Breast epithelium (tissue), 3 donors: ENCODE measurements around the gene TFDP3.

Source experiments
- POLR2AphosphoS5 ChIP-seq, 3 donors: sonication (generic); formaldehyde crosslinking; IDR thresholded peaks; one replicate each; pipeline ENCODE4 v1.6.1; 2017; ENCODE audit warnings: antibody characterized with exemption in 3 of 3
- TF ChIP-seq, protein P1 (sequence below), 3 donors: fragments of 450-650 bp; IDR thresholded peaks; one replicate each; pipeline ENCODE4 v1.5.1; 2016 to 2017; ENCODE audit warnings: antibody characterized with exemption in 3 of 3, mild to moderate bottlenecking in 3 of 3, moderate library complexity in 3 of 3

DNA sequence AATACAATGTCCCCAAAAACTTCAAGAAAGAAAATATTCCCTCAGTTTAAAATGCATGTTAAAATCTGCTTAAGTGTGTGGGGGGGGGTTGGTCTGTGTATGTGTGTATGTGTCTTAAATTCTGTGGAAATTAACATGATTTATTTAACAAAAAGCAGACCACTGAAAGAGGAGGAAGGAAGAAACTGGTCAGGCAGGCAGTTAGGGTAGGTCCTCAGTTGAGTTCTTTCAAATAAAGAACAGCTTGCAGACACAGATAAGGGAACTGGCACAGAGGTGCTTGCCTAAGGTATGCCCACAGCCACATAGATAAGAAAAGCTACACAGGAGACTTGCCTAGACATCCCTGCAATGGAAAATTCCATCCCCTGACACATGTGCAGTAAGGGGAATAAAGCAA is 28.8 kb upstream of the TFDP3 start:
- TF ChIP-seq, protein P1, sequence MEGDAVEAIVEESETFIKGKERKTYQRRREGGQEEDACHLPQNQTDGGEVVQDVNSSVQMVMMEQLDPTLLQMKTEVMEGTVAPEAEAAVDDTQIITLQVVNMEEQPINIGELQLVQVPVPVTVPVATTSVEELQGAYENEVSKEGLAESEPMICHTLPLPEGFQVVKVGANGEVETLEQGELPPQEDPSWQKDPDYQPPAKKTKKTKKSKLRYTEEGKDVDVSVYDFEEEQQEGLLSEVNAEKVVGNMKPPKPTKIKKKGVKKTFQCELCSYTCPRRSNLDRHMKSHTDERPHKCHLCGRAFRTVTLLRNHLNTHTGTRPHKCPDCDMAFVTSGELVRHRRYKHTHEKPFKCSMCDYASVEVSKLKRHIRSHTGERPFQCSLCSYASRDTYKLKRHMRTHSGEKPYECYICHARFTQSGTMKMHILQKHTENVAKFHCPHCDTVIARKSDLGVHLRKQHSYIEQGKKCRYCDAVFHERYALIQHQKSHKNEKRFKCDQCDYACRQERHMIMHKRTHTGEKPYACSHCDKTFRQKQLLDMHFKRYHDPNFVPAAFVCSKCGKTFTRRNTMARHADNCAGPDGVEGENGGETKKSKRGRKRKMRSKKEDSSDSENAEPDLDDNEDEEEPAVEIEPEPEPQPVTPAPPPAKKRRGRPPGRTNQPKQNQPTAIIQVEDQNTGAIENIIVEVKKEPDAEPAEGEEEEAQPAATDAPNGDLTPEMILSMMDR (IDR thresholded peaks at IDR 0.05) = no peak
- TF ChIP-seq POLR2AphosphoS5 (IDR thresholded peaks at IDR 0.05) = no peak
